ENCODE data around the gene PRRT4. TPM values are rescaled to one million over a fixed set of nuclear protein-coding genes. Genes with fewer than 3 reads are reported as not detected.

PRRT4 gene
- total and polyA plus RNA-seq, 3 donors from 2014 or later = 0.16 to 1.1 (median 1.1) TPM

DNA sequence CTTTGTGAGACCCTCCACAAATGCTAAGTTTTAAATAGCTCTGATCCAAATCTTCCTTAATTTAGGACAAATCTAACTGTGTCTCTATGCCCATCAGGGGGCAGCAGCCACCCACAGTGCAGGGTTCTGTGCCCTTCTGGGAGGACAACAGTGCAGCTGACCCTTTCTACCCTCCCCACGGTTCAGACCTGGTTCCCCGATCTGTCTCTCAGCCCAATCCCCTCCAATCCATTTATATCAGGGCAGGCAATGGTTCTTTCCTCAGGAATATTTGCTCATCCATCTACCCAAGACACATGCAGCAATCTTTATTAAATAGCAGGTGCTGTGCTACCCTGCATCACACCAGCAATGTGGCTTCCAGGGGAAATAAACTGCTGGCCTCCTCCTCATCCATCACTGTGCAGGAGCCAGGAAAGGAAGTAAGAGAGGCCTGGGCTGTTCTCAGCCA lies 13.8 kb downstream of the PRRT4 start:
- H3K27me3 ChIP-seq = no peaks in the 10 kb centered on the region
- TF ChIP-seq, protein P1, sequence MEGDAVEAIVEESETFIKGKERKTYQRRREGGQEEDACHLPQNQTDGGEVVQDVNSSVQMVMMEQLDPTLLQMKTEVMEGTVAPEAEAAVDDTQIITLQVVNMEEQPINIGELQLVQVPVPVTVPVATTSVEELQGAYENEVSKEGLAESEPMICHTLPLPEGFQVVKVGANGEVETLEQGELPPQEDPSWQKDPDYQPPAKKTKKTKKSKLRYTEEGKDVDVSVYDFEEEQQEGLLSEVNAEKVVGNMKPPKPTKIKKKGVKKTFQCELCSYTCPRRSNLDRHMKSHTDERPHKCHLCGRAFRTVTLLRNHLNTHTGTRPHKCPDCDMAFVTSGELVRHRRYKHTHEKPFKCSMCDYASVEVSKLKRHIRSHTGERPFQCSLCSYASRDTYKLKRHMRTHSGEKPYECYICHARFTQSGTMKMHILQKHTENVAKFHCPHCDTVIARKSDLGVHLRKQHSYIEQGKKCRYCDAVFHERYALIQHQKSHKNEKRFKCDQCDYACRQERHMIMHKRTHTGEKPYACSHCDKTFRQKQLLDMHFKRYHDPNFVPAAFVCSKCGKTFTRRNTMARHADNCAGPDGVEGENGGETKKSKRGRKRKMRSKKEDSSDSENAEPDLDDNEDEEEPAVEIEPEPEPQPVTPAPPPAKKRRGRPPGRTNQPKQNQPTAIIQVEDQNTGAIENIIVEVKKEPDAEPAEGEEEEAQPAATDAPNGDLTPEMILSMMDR (IDR thresholded peaks at IDR 0.05) = peak in 2 of 3 experiments; percentile 15 to 39
- TF ChIP-seq POLR2A (IDR thresholded peaks at IDR 0.05) = no peak
- peak; percentile 66 for DNase-seq
- intact Hi-C loops (cut with DNase I; ENCODE audit: low total_unique reads) = no loop called here
- peaks cover 3% of the 10 kb centered on the region for H3K4me1 ChIP-seq
- H3K4me3 ChIP-seq = no peak overlapping the region
- no peaks in the 10 kb centered on the region for H3K9me3 ChIP-seq
- H3K27ac ChIP-seq = no peak overlapping the region
- H3K36me3 ChIP-seq (ENCODE audit: low read depth, missing control alignments) = no peaks in the 10 kb centered on the region
- 26 to 49% methylated on average over 2 of the region's 2 CpGs for WGBS, 2 donors

DNA sequence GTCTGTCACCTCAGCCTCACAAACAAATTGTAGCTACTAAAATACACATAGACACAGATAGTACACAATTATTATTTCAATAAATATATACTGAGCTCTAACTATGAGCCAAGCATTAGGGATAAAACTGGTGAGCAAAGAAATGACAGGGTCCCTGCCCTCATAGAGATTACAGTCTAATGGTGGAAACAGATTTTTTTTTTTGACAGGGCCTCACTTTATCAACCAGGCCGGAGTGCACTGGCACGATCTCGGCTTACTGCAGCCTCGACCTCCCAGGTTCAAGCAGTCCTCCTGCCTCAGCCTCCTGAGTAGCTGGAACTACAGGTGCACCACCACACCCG lies 17.1 kb downstream of the PRRT4 start:
- no peaks in the 10 kb centered on the region for H3K27me3 ChIP-seq
- H3K27ac ChIP-seq = no peak overlapping the region
- H3K4me3 ChIP-seq = no peak overlapping the region
- H3K36me3 ChIP-seq (ENCODE audit: low read depth, missing control alignments) = no peaks in the 10 kb centered on the region
- no peaks in the 10 kb centered on the region for H3K9me3 ChIP-seq
- peaks cover 13% of the 10 kb centered on the region for H3K4me1 ChIP-seq
- TF ChIP-seq, protein P1 (IDR thresholded peaks at IDR 0.05) = no peak
- TF ChIP-seq POLR2A (IDR thresholded peaks at IDR 0.05) = no peak
- intact Hi-C loops (cut with DNase I; ENCODE audit: low total_unique reads) = no loop called here
- 77 to 88% methylated on average over 5 of the region's 5 CpGs for WGBS, 2 donors
- no peak for DNase-seq

DNA sequence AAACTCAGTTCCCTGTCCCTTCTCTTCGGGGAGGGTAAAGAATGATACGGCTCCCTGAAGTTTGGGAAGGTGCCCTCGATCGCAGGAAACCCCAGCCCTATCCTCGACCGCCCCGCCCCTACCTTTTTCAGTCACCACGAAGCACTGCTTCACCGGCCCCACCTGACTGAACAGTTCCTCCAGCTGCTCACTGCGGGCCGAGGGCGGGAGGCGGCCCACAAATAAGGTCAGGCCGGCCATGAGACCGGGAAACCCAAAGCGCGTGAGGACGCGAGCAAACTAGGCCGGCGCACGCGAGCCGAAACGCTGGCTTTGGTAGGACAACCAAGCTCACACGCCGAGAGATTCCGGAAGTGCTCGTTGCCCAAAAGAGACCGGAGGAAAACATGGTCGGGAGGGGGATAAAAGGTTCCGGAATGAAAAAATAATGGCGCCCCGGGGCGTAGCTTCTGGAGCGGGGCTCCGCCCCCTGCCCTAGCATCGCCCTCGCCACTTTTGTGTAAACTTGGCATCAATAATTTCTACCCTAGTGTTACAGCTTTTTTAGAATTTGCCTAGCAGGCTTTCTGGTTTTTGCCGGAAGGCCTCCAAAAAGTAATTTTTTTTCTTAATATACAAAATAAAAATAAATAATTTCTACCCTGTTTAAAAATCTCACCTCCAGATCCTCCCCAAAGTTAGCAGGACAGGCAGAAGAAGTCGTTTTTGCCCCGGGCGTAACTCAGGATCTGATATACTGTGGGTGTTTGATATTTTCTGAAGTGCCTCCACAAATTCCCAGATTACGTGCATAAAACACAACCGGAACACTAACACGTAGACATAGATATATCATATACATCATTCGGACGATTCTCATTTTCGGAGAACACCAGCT lies 17.7 kb downstream of the PRRT4 start, which contains the start of gene RBM28:
Gene RBM28 (minus strand): TSS at position 355 of the 877 bp plus-strand sequence. CDS start 115 bp downstream, at position 240.
- peak; percentile 90 for DNase-seq
- no peak for TF ChIP-seq POLR2A (IDR thresholded peaks at IDR 0.05)
- peak within 1 kb of the TSS; percentile 3 to 83 for H3K27ac ChIP-seq
- H3K9me3 ChIP-seq = no peaks in the 10 kb centered on the region
- intact Hi-C loops (cut with DNase I; ENCODE audit: low total_unique reads) = no loop called here
- H3K36me3 ChIP-seq (ENCODE audit: low read depth, missing control alignments) = no peaks in the 10 kb centered on the region
- H3K4me3 ChIP-seq = peak within 1 kb of the TSS; percentile 69 to 91
- peaks cover 13% of the 10 kb centered on the region for H3K4me1 ChIP-seq
- WGBS, 2 donors = 10% methylated on average over 40 to 49 of the region's 49 CpGs
- H3K27me3 ChIP-seq = no peaks in the 10 kb centered on the region

DNA sequence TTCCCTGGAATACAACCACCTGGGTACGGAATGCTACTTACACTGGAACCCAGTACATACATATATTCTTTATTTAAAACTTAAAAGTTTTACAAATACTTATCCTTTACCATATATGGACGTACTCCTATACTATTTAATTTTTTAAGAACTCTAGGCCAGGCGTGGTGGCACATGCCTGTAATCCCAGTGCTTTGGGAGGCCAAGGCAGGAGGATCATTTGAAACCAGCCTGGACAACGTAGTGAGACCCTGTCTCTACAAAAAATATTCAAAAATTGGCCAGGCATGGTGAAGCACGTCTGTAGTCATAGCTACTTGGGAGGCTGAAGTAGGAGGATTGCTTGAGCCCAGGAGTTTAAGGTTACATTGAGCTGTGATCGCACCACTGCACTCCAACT lies 19.8 kb downstream of the PRRT4 start:
- Histone ChIP-seq H3K27me3 (no peaks in the 10 kb centered on the region), H3K9me3 (no peaks in the 10 kb centered on the region), H3K36me3 (ENCODE audit: low read depth, missing control alignments) (no peaks in the 10 kb centered on the region), H3K4me1 (peaks cover 13% of the 10 kb centered on the region), H3K27ac (no peak overlapping the region), H3K4me3 (no peak overlapping the region)
- DNase-seq = no peak
- TF ChIP-seq, protein P1 (IDR thresholded peaks at IDR 0.05) = no peak
- TF ChIP-seq POLR2A (IDR thresholded peaks at IDR 0.05) = no peak
- intact Hi-C loops (cut with DNase I; ENCODE audit: low total_unique reads) = no loop called here
- WGBS, 2 donors = 83 to 88% methylated on average over 6 of the region's 6 CpGs

DNA sequence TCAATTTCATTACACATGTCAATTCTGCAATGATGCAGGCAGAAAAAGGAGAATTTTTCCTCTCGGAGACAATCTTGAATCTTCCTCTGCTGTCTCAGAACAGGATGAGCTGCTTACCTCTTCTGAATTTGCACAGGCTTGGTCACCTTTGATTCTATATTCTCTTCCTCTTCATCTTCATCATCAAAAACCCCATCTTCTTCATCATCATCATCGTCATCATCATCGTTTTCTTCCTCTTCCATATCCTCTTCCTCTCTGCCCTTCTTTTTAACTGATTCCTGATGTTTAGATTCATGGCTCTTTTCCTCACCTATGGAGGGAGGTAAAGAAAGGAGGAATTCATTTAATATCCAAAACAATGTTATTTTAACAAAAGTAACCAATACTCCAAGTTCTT lies 25.8 kb downstream of the PRRT4 start:
- DNase-seq = no peak
- H3K36me3 ChIP-seq (ENCODE audit: low read depth, missing control alignments) = no peaks in the 10 kb centered on the region
- intact Hi-C loops (cut with DNase I; ENCODE audit: low total_unique reads) = no loop called here
- no peak overlapping the region for H3K27ac ChIP-seq
- H3K4me3 ChIP-seq = no peak overlapping the region
- no peaks in the 10 kb centered on the region for H3K4me1 ChIP-seq
- H3K27me3 ChIP-seq = no peaks in the 10 kb centered on the region
- no peak for TF ChIP-seq POLR2A (IDR thresholded peaks at IDR 0.05)
- TF ChIP-seq, protein P1 (IDR thresholded peaks at IDR 0.05) = no peak
- H3K9me3 ChIP-seq = no peaks in the 10 kb centered on the region
- 93% methylated on average over 3 of the region's 3 CpGs for WGBS, 2 donors

Measured in testis (tissue), 3 donors.